Measurements from ENCODE around the gene TWIST2.
A peak's percentile ranks its signal among the peaks of the same experiment; 100 is the strongest.

TWIST2 gene

GRCh38 chr2:238856713-238857567 lies 9.1 kb downstream of the TWIST2 start:
- no peak for DNase-seq (ENCODE audit: low spot score)

GRCh38 chr2:238857959-238858358 lies 10.1 kb downstream of the TWIST2 start:
- no peak for DNase-seq (ENCODE audit: low spot score)

DNA sequence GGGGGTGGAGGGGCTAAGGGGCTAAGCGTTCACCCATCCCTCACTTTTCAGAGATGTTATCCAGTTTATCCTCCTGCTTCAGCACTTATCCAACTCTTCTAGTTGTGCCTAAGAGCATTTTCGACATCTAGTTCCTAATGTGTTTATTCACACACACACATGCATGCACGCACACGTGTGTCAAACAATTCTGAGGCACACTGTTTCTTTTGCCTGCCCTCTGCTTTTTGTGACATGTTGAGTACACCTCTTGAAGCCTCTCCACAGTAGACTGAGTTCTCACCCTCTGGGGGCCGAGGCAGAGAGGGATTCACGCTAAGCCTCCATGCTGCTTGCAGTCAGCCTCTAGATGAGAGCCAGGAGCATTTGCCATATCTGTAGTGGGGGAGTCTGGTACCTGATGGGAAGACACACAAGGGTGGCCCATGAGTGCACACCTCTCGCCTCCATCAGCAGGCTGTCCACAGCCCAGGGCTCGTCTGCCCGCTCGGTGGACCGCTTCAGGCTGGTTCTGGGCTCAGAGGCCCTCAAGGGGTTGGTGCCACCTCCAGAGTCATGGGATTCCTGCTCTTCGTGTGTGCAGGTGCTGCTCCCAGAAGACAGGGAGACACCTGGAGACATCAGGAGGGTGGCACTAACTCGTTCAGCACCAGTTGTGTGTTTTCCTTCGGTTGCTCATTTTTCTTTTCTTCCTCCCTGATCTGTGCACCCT lies 11.9 kb downstream of the TWIST2 start:
- no peak for DNase-seq (ENCODE audit: low spot score)

DNA sequence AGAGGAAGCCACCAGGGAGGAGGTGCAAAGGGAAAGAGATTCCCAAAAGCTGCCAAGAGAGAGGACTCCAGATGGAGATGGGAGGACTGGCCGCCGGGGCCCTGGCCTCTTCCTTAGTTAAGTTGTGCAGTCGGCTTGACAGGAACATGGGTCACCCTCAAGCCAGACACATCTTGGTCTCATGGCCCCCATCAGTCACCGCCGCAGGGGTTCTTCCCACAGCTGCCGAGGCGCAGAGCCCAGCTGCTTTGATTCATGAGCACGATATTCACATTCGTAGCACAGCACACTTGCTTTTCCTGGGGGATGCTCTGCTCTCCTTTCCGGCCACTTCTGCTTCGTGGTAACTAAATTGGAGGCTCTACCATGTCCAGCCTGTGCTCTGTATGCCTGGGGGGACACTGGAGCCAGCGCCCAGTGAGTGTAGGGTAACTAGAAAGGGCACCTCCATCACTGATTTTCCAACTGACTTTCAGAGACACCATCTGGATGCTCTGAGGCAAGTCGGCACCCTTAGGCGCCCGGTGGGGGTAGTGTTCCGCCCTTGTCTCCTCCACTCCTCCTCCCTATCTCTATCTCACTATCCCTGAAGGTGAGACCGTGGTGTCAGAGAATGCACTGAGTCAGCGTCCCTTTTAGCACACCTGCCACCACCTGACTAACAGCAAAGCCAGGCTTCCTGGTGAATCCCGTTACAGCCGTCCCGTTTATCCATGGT lies 13.3 kb downstream of the TWIST2 start:
- no peak for DNase-seq (ENCODE audit: low spot score)

GRCh38 chr2:238861766-238862315 lies 14.0 kb downstream of the TWIST2 start:
- DNase-seq (ENCODE audit: low spot score): no peak

- no peak for DNase-seq (ENCODE audit: low spot score)
These were observed 14.8 kb downstream of the TWIST2 start for GRCh38 chr2:238862701-238863100.

DNA sequence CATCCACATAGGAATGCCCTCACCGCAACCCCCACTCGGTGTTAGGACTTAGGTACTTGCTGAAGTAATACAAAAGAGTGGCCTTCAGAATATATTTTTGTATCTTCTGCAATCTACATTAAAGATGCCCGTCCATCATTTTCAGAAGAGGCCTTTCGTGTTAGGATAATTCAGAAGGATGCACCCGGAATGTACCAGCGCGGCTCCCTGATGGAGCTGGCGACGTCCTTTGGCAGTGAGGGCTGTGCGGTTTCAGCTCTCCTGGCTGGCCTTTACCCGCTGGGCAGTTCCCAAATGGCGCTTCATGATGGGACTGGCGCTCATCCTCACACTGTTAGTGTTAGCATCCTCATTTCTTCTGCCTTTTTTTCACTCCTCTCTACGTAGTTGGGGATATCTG lies 15.3 kb downstream of the TWIST2 start:
- no peak for DNase-seq (ENCODE audit: low spot score)

DNA sequence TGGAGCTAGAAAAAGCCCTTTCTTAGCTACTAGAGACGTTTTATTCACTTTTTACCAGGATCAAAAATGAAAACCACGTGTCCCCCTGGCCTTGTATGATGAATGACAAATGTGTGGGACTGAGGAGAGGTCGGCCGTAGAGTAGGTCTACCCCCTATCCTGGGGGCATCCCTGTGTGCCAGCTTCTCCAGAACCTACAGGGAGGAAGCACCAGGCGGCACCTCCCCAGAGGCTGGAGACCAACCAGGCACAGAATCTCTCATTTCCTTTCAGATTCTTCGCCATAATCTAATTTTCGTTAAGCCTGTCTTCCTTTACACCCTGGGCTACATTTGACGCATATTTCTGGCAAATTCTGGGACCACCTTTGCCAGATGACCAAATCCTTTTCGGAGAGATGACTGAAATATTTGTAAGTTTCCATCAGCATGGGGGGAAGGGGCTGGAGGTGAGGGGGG lies 15.9 kb downstream of the TWIST2 start:
- DNase-seq (ENCODE audit: low spot score): no peak

DNA sequence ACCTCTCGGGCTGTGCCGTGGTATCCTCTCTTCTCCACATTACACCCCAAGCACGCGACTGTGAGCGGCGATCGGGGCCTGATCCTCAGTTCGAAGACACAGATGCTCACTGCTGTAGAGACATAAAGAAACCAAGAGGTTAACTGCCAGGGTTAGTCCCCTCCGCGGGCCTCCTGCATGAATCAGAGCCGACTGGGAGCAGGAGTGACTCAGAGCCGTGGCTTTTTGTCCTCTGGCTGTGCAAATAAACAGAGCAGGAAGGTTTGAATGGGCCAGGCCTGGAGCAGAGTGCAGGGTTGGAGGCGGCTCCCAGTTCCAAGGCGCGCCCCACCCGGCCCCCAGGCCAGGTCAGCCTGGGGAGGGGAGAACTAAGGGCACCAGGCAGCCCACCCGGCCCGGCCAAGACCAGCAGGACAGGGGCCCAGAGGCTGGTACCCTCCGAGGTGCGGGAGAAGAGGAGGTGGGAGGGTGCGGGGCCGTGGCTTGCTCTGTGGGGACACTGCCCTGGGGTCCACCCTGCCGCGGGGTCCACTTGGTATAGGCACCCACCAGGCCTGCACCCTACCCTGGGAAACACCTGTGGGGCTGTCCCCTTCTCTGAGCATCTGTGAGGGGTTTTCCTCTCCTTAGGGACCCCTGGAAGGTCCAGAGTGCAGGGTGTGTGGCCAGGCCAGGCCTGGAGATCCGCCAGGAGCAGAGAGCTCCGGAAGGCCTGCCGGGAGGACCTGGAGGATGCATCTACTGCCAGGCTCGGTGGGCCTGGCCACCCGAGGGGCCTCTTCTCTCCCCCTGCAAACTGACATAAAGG lies 16.5 kb downstream of the TWIST2 start:
- peak; percentile 7 for DNase-seq (ENCODE audit: low spot score)

GRCh38 chr2:238865015-238865719 lies 17.3 kb downstream of the TWIST2 start:
- DNase-seq (ENCODE audit: low spot score): no peak

GRCh38 chr2:238865744-238866355 lies 18.0 kb downstream of the TWIST2 start:
- DNase-seq (ENCODE audit: low spot score): no peak

DNA sequence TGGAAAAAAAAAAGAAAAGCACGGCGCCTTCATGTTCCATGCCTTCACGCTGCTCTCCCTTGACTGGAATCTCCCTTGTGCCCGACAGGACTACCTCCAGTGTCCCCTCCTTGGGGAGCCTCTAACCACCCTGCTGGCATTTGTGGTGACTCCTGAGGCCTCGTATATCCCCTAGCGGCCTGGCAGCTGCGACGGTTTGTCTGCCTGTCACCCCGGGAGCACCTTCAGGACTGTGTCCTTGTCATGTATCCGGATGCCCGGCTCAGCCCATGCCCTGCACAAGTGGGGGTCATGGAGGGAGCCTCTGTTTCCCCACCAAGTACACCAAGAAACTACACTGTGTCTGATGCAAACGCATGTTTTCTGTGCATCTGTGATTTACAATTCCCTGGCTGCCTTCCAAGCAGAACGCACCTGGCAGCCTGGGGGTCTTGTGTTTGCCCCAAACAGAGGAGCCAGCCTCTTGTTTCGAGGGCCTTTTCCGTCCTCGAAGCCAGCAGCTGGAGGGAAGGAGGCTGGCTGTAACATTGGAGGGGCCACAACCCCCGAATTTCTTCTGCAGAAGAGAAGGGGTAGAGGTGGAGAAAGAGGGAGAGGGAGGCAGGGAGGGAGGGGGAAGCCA lies 18.9 kb downstream of the TWIST2 start:
- no peak for DNase-seq (ENCODE audit: low spot score)

DNA sequence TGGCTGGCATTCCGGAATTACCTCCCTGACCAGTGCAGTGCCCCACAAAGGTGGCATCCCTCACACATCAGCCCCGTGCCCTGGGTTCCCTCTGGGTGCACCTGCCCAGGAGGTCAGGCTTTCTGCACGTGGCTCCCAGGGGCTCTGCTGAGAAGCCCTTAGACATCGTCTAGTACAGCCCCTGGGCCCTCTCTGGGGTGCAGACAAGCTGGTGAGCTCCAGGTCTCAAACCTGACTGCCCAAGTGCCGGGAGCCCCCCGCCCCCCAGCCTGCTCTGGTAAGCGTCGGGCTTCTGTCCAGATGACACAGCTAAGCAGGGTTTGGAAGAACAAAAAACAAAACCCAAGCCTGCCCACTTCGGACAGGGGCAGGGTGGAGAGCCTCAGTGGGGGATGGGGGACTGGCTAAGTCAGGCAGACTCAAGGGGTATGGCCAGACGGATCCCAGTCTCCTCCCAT lies 20.2 kb downstream of the TWIST2 start:
- no peak for DNase-seq (ENCODE audit: low spot score)

DNA sequence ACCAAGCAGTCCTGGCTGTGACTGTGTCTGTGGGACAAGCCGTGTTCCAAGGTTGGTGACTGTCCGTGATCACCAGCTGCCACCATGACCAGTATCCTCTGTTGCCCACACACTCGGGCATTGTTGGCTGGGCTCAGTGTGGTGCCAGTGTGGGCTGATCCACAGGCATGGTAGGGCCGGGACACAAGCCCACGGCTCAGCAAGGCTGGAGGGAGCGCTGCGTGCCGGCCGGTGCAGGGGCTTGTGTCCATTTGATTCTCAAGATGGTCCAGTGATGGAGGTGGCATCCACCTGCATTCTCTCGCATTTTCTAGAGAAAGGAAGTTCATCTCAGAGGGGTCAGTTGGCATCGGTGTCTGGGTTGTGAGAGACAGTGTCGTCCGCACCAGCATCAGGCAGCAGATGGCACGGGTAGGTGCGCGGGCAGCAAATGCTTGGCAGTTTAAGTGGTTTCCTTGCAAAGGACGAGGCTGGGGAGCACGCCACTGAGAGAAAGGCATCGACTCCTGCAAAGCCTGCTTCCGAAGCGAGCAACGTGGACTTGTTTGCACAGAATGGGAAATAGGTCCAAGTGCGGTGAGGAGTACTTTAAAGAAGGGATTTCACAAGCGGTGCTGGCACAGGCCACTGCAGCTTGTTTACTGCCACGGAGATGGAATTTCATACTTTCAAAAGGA lies 20.9 kb downstream of the TWIST2 start:
- DNase-seq (ENCODE audit: low spot score): no peak

GRCh38 chr2:238869293-238870124 lies 21.6 kb downstream of the TWIST2 start:
- no peak for DNase-seq (ENCODE audit: low spot score)

DNA sequence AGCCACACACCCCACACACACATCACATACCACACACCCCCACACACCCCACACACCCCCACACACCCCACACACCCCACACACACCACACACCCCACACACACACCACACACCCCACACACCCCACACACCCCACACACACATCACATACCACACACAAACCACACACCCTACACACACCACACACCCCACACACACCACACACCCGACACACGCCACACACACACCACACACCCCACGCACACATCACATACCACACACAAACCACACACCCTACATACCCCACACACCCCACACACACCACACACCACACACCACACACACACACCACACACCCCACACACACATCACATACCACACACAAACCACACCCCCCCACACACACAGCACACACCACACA lies 22.4 kb downstream of the TWIST2 start:
- no peak for DNase-seq (ENCODE audit: low spot score)

- no peak for DNase-seq (ENCODE audit: low spot score)
These were observed 24.1 kb downstream of the TWIST2 start for GRCh38 chr2:238872026-238872425.

GRCh38 chr2:238872628-238873380 lies 24.9 kb downstream of the TWIST2 start:
- DNase-seq (ENCODE audit: low spot score): no peak

All from putamen (tissue), 1 donor.